Right lobe of liver (tissue), 4 donors: ENCODE measurements around the gene NPPB.

Source experiments
- POLR2A ChIP-seq: fragments of 450-650 bp; IDR thresholded peaks from one replicate; pipeline ENCODE4 v1.6.1; 2017; ENCODE audit warnings: antibody characterized with exemption, mild to moderate bottlenecking
- TF ChIP-seq, protein P1 (sequence below), 4 donors: fragments of 200-600 bp in 3 of 4; fragments of 450-650 bp in 1 of 4; IDR thresholded peaks; one replicate each; pipeline versions ENCODE4 v1.5.1 to v1.8.0; 2016 to 2022; ENCODE audit warnings: antibody characterized with exemption in 4 of 4, mild to moderate bottlenecking in 2 of 4
- donor health status: DM: no; HTN: no; CAD: no.
- donor health status: DM: no; HTN: no; CAD: no.
- donor health status: DM: no; HTN: yes; CAD: no.

DNA sequence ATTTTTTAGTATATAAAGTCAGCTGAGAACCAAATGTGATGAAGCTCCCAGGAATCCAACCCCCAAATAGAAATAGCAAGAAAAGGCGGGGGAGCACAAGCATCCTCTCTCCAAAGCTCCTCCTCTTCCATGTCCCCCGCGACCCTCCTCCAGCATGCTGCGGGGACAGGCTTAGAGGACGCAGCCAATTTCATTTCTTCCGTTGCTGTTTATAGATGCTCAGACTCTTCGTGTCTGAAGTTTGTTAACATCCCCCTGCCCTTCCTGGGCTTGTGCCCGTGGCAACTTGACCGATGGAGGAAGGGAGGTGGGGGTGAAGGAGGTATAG lies 10.4 kb downstream of the NPPB start:
- TF ChIP-seq, protein P1, sequence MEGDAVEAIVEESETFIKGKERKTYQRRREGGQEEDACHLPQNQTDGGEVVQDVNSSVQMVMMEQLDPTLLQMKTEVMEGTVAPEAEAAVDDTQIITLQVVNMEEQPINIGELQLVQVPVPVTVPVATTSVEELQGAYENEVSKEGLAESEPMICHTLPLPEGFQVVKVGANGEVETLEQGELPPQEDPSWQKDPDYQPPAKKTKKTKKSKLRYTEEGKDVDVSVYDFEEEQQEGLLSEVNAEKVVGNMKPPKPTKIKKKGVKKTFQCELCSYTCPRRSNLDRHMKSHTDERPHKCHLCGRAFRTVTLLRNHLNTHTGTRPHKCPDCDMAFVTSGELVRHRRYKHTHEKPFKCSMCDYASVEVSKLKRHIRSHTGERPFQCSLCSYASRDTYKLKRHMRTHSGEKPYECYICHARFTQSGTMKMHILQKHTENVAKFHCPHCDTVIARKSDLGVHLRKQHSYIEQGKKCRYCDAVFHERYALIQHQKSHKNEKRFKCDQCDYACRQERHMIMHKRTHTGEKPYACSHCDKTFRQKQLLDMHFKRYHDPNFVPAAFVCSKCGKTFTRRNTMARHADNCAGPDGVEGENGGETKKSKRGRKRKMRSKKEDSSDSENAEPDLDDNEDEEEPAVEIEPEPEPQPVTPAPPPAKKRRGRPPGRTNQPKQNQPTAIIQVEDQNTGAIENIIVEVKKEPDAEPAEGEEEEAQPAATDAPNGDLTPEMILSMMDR (IDR thresholded peaks at IDR 0.05), result no peak
- no peak for TF ChIP-seq POLR2A
